Measurements from ENCODE around the gene KRTAP2-1. TPM values are rescaled to one million over a fixed set of nuclear protein-coding genes. Genes with fewer than 3 reads are reported as not detected.
"Not testable (repeated sequence)": the region's sequence is repeated elsewhere in the genome, so short reads cannot be mapped to it uniquely, and the experiment has no call there.

Gene KRTAP2-1
- total and polyA plus RNA-seq, 12 donors = not detected

- intact Hi-C loops (cut with DNase I) = no loop called here
- Histone ChIP-seq H3K4me3 (no peak overlapping the region), H3K36me3 (replicated peaks in 1 of 2) (no peaks in the 10 kb centered on the region), H3K27me3 (no peaks in the 10 kb centered on the region), H3K9me3 (replicated peaks in 1 of 3) (no peaks in the 10 kb centered on the region), H3K27ac (no peak overlapping the region), H3K4me1 (replicated peaks in 1 of 2) (no peaks in the 10 kb centered on the region)
- TF ChIP-seq, protein P1, sequence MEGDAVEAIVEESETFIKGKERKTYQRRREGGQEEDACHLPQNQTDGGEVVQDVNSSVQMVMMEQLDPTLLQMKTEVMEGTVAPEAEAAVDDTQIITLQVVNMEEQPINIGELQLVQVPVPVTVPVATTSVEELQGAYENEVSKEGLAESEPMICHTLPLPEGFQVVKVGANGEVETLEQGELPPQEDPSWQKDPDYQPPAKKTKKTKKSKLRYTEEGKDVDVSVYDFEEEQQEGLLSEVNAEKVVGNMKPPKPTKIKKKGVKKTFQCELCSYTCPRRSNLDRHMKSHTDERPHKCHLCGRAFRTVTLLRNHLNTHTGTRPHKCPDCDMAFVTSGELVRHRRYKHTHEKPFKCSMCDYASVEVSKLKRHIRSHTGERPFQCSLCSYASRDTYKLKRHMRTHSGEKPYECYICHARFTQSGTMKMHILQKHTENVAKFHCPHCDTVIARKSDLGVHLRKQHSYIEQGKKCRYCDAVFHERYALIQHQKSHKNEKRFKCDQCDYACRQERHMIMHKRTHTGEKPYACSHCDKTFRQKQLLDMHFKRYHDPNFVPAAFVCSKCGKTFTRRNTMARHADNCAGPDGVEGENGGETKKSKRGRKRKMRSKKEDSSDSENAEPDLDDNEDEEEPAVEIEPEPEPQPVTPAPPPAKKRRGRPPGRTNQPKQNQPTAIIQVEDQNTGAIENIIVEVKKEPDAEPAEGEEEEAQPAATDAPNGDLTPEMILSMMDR (IDR thresholded peaks at IDR 0.05) = no peak
- TF ChIP-seq POLR2A (IDR thresholded peaks at IDR 0.05) = no peak
- no peak for DNase-seq
- 67 to 77% (median 73%) methylated on average over 5 of the region's 5 CpGs for WGBS, 4 donors
Observed at GRCh38 chr17:41058741-41059140, 11.6 kb upstream of the KRTAP2-1 start.

DNA sequence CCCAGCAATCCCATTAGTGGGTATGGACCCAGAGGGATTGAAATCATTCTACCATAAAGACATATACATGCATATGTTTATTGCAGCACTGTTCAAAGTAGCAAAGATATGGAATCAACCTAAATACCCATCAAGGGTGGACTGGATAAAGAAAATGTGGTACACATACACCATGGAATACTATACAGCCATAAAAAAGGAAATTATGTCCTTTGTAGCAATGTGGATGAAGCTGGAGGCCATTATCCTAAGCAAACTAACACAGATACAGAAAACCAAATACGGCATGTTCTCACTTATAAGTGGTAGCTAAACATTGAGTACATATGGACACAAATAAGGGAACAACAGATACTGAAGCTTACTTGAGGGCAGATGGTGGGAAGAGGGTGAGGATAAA lies 10.4 kb upstream of the KRTAP2-1 start:
- H3K4me1 ChIP-seq (replicated peaks in 1 of 2) = no peaks in the 10 kb centered on the region
- TF ChIP-seq, protein P1 (IDR thresholded peaks at IDR 0.05) = no peak
- TF ChIP-seq POLR2A (IDR thresholded peaks at IDR 0.05) = no peak
- intact Hi-C loops (cut with DNase I) = no loop called here
- H3K9me3 ChIP-seq (replicated peaks in 1 of 3) = no peaks in the 10 kb centered on the region
- H3K36me3 ChIP-seq (replicated peaks in 1 of 2) = no peaks in the 10 kb centered on the region
- no peak overlapping the region for H3K4me3 ChIP-seq
- 91 to 97% (median 92%) methylated on average over 1 of the region's 1 CpG for WGBS, 4 donors
- no peaks in the 10 kb centered on the region for H3K27me3 ChIP-seq
- no peak overlapping the region for H3K27ac ChIP-seq
- DNase-seq = no peak

DNA sequence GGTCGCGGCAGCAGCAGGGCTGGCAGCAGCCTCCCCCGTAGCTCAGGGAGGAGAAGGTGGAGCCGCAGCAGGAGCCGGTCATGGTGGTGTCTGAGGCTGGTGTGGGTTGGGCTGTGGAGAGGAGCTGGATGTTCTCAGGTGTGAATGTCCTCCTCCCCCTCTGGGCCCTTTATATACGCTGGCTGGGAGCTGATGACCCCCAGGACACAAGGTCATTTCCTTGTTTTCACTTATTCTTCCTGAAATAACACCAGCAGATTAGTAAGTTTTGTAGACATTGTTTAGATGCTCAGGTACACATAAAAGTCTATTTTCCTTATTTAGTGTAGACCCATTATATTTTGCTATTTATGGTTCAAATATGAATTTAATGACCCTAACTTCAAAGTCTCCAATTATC lies 8.0 kb upstream of the KRTAP2-1 start, which contains the start of gene KRTAP2-2:
Gene KRTAP2-2 (minus strand): TSS at position 101 of the 400 bp plus-strand sequence. CDS start 19 bp downstream, at position 82.
- DNase-seq; H3K27ac ChIP-seq; H3K36me3 ChIP-seq (replicated peaks in 1 of 2); H3K9me3 ChIP-seq (replicated peaks in 1 of 3); intact Hi-C loops (cut with DNase I); H3K4me3 ChIP-seq; H3K4me1 ChIP-seq (replicated peaks in 1 of 2); H3K27me3 ChIP-seq: not testable (repeated sequence)
- WGBS, 4 donors = 33 to 58% (median 54%) methylated on average over 1 of the region's 6 CpGs

DNA sequence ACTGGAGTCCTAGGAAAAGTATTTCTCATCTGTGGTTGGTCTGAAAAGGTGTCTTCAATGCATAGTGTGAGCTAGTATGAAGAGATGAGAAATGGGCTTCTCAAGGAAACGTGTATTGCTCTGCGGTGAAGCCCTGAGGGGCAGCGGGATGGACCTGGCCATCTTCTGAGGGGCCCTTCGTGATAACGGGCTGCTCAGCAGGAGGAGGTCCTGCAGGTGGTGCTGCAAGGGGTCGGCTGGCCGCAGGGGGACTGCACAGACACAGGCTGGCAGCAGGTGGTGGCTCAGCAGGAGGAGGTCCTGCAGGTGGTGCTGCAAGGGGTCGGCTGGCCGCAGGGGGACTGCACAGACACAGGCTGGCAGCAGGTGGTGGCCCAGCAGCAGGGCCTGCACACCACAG lies 7.4 kb upstream of the KRTAP2-1 start:
- H3K27ac ChIP-seq; H3K9me3 ChIP-seq (replicated peaks in 1 of 3); DNase-seq; H3K4me3 ChIP-seq; H3K36me3 ChIP-seq (replicated peaks in 1 of 2); H3K4me1 ChIP-seq (replicated peaks in 1 of 2); intact Hi-C loops (cut with DNase I); H3K27me3 ChIP-seq: not testable (repeated sequence)
- WGBS, 4 donors = 68 to 97% (median 82%) methylated on average over 5 to 9 of the region's 9 CpGs

GRCh38 chr17:41054025-41054424 lies 6.9 kb upstream of the KRTAP2-1 start:
- no peaks in the 10 kb centered on the region for H3K9me3 ChIP-seq (replicated peaks in 1 of 3)
- H3K36me3 ChIP-seq (replicated peaks in 1 of 2) = no peaks in the 10 kb centered on the region
- 91 to 96% (median 92%) methylated on average over 4 of the region's 4 CpGs for WGBS, 4 donors
- no peak for DNase-seq
- no peak for TF ChIP-seq POLR2A (IDR thresholded peaks at IDR 0.05)
- no peaks in the 10 kb centered on the region for H3K4me1 ChIP-seq (replicated peaks in 1 of 2)
- no peak overlapping the region for H3K4me3 ChIP-seq
- H3K27me3 ChIP-seq = no peaks in the 10 kb centered on the region
- no peak overlapping the region for H3K27ac ChIP-seq
- intact Hi-C loops (cut with DNase I) = no loop called here

GRCh38 chr17:41052566-41052965 lies 5.5 kb upstream of the KRTAP2-1 start:
- Histone ChIP-seq H3K4me3 (no peak overlapping the region), H3K9me3 (replicated peaks in 1 of 3) (no peaks in the 10 kb centered on the region), H3K4me1 (replicated peaks in 1 of 2) (no peaks in the 10 kb centered on the region), H3K27ac (no peak overlapping the region), H3K36me3 (replicated peaks in 1 of 2) (no peaks in the 10 kb centered on the region), H3K27me3 (no peaks in the 10 kb centered on the region)
- TF ChIP-seq, protein P1 (IDR thresholded peaks at IDR 0.05) = no peak
- TF ChIP-seq POLR2A (IDR thresholded peaks at IDR 0.05) = no peak
- intact Hi-C loops (cut with DNase I) = no loop called here
- no peak for DNase-seq
